Measurements from ENCODE around the gene PDLIM5.

DNA sequence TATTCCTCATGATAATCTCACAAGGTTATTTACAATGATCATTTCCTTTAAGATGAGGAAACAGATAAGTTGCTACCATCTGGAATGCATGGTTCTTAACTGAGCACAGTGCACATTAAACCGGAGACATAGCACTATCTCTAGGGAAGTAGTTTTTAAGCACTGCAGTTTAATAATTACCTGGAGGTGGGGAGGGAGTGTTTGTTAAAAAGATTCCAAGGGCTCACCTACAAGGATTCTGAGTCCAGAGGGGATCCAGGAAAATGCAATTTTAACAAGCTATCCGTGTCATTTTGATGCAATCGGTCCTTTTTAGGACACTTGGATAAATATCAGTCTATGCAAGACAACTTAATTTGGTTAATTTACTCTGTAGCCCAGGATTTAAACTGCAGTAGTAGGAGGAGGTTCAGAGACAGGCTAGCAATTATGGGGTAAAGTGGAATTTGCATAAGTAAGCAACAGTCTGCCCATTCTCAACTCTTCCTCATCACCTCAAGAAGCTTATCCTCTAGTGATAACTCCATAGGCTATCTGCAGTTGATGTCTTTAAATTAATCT is 2.8 kb upstream of the PDLIM5 start:
- TF ChIP-seq POLR2AphosphoS5 (IDR thresholded peaks at IDR 0.05; ENCODE audit: low read depth, low read length) (no peak), POLR2A (IDR thresholded peaks at IDR 0.05; ENCODE audit: low read depth, low read length) (no peak)

All from GM12892 (cell line).